SK-N-SH (cell line): ENCODE data around the gene DMKN. TPM values are rescaled to one million over a fixed set of nuclear protein-coding genes. Genes with fewer than 3 reads are reported as not detected.

ENCODE experiments used
- CTCF ChIA-PET: fragments of 300-600, 350-600 bp; formaldehyde crosslinking; extraction: SDS; loops from one replicate; lab custom pipeline; 2021; lab: Yijun Ruan, JAX
- POLR2A ChIA-PET: fragments of 350-600 bp; sonication (Branson Sonifier 250); formaldehyde crosslinking; extraction: SDS; loops from one replicate; lab custom pipeline; 2020; ENCODE audit warnings: antibody characterized with exemption, inconsistent platforms; lab: Yijun Ruan, JAX
- DNase-seq: peaks from one replicate; pipeline ENCODE4 v3.0.0; 2012
- H2AFZ ChIP-seq: fragments of 200-600 bp; sonication (generic); 2 replicates; pipeline ENCODE4 v1.8.1; 2016; ENCODE audit warnings: antibody characterized with exemption, mild to moderate bottlenecking, low read depth
- H3F3A ChIP-seq: fragments of 200-600 bp; sonication (generic); replicated peaks from 2 replicates; pipeline ENCODE3; 2016; ENCODE audit warnings: antibody characterized with exemption, mild to moderate bottlenecking; ENCODE audit not compliant: insufficient read depth
- H3K27ac ChIP-seq, 2 experiments: fragments of 200-500 bp in 1 of 2; fragments of 200-600 bp in 1 of 2; sonication (Bioruptor generic) in 1 of 2; sonication (generic), shearing (Covaris generic) in 1 of 2; 2 replicates each; pipeline versions ENCODE4 v1.5.1 to v1.6.1; 2014 to 2016; ENCODE audit warnings: low read depth in 2 of 2, inconsistent platforms in 1 of 2, low read length in 1 of 2, mild to moderate bottlenecking in 1 of 2, mixed read lengths in 1 of 2
- H3K27me3 ChIP-seq: fragments of 200-600 bp; sonication (generic), shearing (Covaris generic); 2 replicates; pipeline ENCODE4 v1.6.1; 2016; ENCODE audit warnings: mixed run types; ENCODE audit not compliant: insufficient read depth
- H3K36me3 ChIP-seq, 2 experiments: fragments of 200-500 bp in 1 of 2; fragments of 200-600 bp in 1 of 2; sonication (Bioruptor generic) in 1 of 2; sonication (generic) in 1 of 2; replicated peaks in 1 of 2; 2 replicates each; pipeline versions ENCODE3 to v1.5.1; 2014 to 2016; ENCODE audit warnings: low read length in 1 of 2, mild to moderate bottlenecking in 1 of 2; ENCODE audit not compliant: insufficient read depth in 2 of 2, control insufficient read depth in 1 of 2
- H3K4me1 ChIP-seq, 2 experiments: fragments of 200-500 bp in 1 of 2; fragments of 200-600 bp in 1 of 2; sonication (Bioruptor generic) in 1 of 2; sonication (generic), shearing (Covaris generic) in 1 of 2; 2 replicates each; pipeline versions ENCODE4 v1.5.1 to v1.6.1; 2014 to 2016; ENCODE audit warnings: low read depth in 1 of 2, low read length in 1 of 2, mixed run types in 1 of 2; ENCODE audit not compliant: insufficient read depth in 2 of 2, control insufficient read depth in 1 of 2
- H3K4me2 ChIP-seq: fragments of 200-600 bp; sonication (generic), shearing (Covaris generic); 2 replicates; pipeline ENCODE4 v1.6.1; 2017; ENCODE audit warnings: mixed run types
- H3K4me3 ChIP-seq, 2 experiments: fragments of 200-500 bp in 1 of 2; fragments of 200-600 bp in 1 of 2; sonication (Bioruptor generic) in 1 of 2; sonication (generic), shearing (Covaris generic) in 1 of 2; 2 replicates each; pipeline versions ENCODE4 v1.5.1 to v1.8.1; 2014 to 2016; ENCODE audit warnings: low read depth in 2 of 2, inconsistent platforms in 1 of 2, low read length in 1 of 2, mild to moderate bottlenecking in 1 of 2, mixed read lengths in 1 of 2, moderate library complexity in 1 of 2
- H3K79me2 ChIP-seq: fragments of 200-600 bp; sonication (generic); 2 replicates; pipeline ENCODE4 v1.8.1; 2017; ENCODE audit warnings: mild to moderate bottlenecking; ENCODE audit not compliant: insufficient read depth
- H3K9ac ChIP-seq: fragments of 200-600 bp; sonication (generic); 2 replicates; pipeline ENCODE4 v1.6.1; 2017; ENCODE audit warnings: mixed run types
- H3K9me2 ChIP-seq: fragments of 200-600 bp; sonication (generic); 2 replicates; pipeline ENCODE4 v1.6.1; 2017; ENCODE audit warnings: mixed run types
- H3K9me3 ChIP-seq: fragments of 200-600 bp; sonication (generic); 2 replicates; pipeline ENCODE4 v1.6.1; 2017; ENCODE audit warnings: mixed run types, mild to moderate bottlenecking, moderate library complexity
- H4K20me1 ChIP-seq: fragments of 200-600 bp; sonication (generic); 2 replicates; pipeline ENCODE4 v1.6.1; 2017; ENCODE audit warnings: mild to moderate bottlenecking, mixed run types; ENCODE audit not compliant: insufficient read depth
- CHD2 ChIP-seq: fragments of 150-350 bp; IDR thresholded peaks from 2 replicates; pipeline ENCODE4 v1.6.1; 2018; ENCODE audit warnings: low read length; ENCODE audit not compliant: partially characterized antibody
- CTCF ChIP-seq: fragments of 200-600 bp; sonication (generic); IDR thresholded peaks from 2 replicates; pipeline ENCODE4 v1.6.1; 2017; ENCODE audit warnings: antibody characterized with exemption, mild to moderate bottlenecking, moderate library complexity
- ELF1 ChIP-seq: IDR thresholded peaks from 2 replicates; pipeline ENCODE4 v1.4.0; 2012
- EZH2phosphoT487 ChIP-seq: fragments of 200-600 bp; sonication (generic); IDR thresholded peaks from 2 replicates; pipeline ENCODE4 v1.6.1; 2017; ENCODE audit warnings: low read depth, mixed run types, mild to moderate bottlenecking, antibody characterized with exemption, moderate library complexity, borderline replicate concordance
- GATA2 ChIP-seq: sonication (generic); formaldehyde crosslinking; IDR thresholded peaks from 2 replicates; pipeline ENCODE4 v1.5.0; 2020; ENCODE audit warnings: mild to moderate bottlenecking, missing genetic modification reagents
- JUND ChIP-seq: IDR thresholded peaks from 2 replicates; pipeline ENCODE4 v1.4.0; 2012
- PBX3 ChIP-seq: IDR thresholded peaks from 2 replicates; pipeline ENCODE4; 2012
- RAD21 ChIP-seq: IDR thresholded peaks from 2 replicates; pipeline ENCODE4 v1.6.1; 2012; ENCODE audit warnings: mild to moderate bottlenecking, low read length
- RCOR1 ChIP-seq: fragments of 150-350 bp; IDR thresholded peaks from 2 replicates; pipeline ENCODE4 v1.6.1; 2017; ENCODE audit warnings: antibody characterized with exemption, low read length
- RFX5 ChIP-seq: IDR thresholded peaks from 2 replicates; pipeline ENCODE4 v1.6.1; 2012; ENCODE audit warnings: mild to moderate bottlenecking, improper control_type of control experiment, low read length
- RXRA ChIP-seq: IDR thresholded peaks from 2 replicates; pipeline ENCODE4 v1.4.0; 2012; ENCODE audit warnings: low read depth, mild to moderate bottlenecking, borderline replicate concordance
- SIN3A ChIP-seq: IDR thresholded peaks from 2 replicates; pipeline ENCODE4 v1.6.1; 2012; ENCODE audit warnings: low read depth, mild to moderate bottlenecking, low read length, moderate library complexity, borderline replicate concordance
- SMC3 ChIP-seq: IDR thresholded peaks from 2 replicates; pipeline ENCODE4 v1.6.1; 2012; ENCODE audit warnings: low read depth, low read length, improper control_type of control experiment
- TAF1 ChIP-seq: IDR thresholded peaks from 2 replicates; pipeline ENCODE4 v1.6.1; 2012; ENCODE audit warnings: low read depth, mild to moderate bottlenecking, low read length, moderate library complexity, borderline replicate concordance
- YY1 ChIP-seq: IDR thresholded peaks from 2 replicates; pipeline ENCODE4 v1.4.0; 2012; ENCODE audit warnings: low read depth, mild to moderate bottlenecking
- ZBTB33 ChIP-seq: IDR thresholded peaks from 2 replicates; pipeline ENCODE4 v1.4.0; 2012; ENCODE audit warnings: low read depth, borderline replicate concordance
- WGBS: methylation state at CpG from one replicate; pipeline ENCODE4 v1.1.6; 2017; ENCODE audit warnings: low lambda C conversion rate; 5-methylcytosine and 5-hydroxymethylcytosine counted together
- polyA plus RNA-seq, 3 experiments: library from polyadenylated mRNA; depleted of rRNA; stranded (reverse); fragments of >200 nt; gene quantifications; 2 replicates each; pipeline ENCODE4 v1.2.3, GENCODE V29; 2012
- TF ChIP-seq, protein P1 (sequence below): IDR thresholded peaks from 2 replicates; pipeline ENCODE4 v1.6.1; 2012; ENCODE audit warnings: mild to moderate bottlenecking, low read depth, low read length, moderate library complexity

DMKN gene
- polyA plus RNA-seq, 1 of the 3 experiments (the other 2 are of a cell fraction): not detected

DNA sequence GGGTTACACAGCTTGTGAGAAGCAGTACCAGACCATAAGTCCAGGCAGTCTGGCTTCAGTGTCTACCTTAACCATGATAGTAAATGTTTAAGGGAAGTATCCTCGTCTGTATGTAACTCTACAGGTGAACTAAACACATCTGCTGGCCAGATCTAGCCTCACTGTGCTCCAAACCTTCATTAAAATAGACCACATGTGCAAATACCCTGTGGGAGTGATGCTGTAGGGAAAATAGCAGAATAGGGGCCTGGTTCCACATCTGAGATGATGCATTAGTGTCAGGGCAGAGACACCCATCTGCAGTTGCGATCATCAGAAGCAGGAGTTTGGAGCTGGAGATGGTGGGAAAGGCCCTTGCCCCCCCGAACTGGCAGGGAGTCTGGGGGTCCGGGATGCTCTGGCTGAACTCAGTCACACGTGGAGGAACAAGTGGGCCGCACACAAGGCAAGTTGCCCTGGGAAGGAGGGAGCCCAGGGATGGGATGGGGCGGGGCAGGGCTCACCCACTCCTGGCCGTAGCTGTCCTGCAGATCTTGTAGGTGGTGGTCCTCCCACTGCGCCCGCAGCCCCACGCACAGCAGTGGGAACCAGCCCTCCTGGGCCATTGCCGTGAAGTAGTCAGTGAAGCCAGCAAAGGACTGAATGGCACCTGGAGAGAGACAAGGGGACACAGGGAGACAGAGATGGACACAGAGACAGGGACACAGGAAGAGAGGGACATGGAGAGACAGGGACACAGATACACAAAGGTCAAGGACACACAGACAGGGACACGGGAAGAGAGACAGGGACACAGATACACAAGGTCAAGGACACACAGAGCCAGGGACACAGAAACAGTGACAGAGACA lies 39.3 kb upstream of the DMKN start:
- Histone ChIP-seq H3K9ac (no peak overlapping the region), H3K27me3 (no peaks in the 10 kb centered on the region; the same call in 1 of the 2 replicates), H3K4me1 (peaks cover 0 to 3% of the 10 kb centered on the region in 2 experiments; a peak in 1 of 4 replicates), H4K20me1 (peaks cover 5% of the 10 kb centered on the region; the same call in 1 of the 2 replicates), H2AFZ (no peak overlapping the region), H3F3A (no peaks in the 10 kb centered on the region), H3K79me2 (no peaks in the 10 kb centered on the region), H3K27ac (no peak overlapping the region), H3K9me3 (no peaks in the 10 kb centered on the region), H3K4me2 (no peak overlapping the region), H3K9me2 (no peaks in the 10 kb centered on the region), H3K4me3 (no peak overlapping the region), H3K36me3 (peaks cover 0 to 6% of the 10 kb centered on the region in 2 experiments)
- no peak for TF ChIP-seq RAD21
- TF ChIP-seq RCOR1: no peak
- no peak for TF ChIP-seq GATA2 (CRISPR knock-in tag)
- TF ChIP-seq RFX5: no peak
- TF ChIP-seq CTCF: no peak
- no peak for TF ChIP-seq SMC3
- TF ChIP-seq SIN3A: no peak
- no peak for TF ChIP-seq YY1
- no peak for TF ChIP-seq PBX3
- TF ChIP-seq ZBTB33: no peak
- TF ChIP-seq, protein P1, sequence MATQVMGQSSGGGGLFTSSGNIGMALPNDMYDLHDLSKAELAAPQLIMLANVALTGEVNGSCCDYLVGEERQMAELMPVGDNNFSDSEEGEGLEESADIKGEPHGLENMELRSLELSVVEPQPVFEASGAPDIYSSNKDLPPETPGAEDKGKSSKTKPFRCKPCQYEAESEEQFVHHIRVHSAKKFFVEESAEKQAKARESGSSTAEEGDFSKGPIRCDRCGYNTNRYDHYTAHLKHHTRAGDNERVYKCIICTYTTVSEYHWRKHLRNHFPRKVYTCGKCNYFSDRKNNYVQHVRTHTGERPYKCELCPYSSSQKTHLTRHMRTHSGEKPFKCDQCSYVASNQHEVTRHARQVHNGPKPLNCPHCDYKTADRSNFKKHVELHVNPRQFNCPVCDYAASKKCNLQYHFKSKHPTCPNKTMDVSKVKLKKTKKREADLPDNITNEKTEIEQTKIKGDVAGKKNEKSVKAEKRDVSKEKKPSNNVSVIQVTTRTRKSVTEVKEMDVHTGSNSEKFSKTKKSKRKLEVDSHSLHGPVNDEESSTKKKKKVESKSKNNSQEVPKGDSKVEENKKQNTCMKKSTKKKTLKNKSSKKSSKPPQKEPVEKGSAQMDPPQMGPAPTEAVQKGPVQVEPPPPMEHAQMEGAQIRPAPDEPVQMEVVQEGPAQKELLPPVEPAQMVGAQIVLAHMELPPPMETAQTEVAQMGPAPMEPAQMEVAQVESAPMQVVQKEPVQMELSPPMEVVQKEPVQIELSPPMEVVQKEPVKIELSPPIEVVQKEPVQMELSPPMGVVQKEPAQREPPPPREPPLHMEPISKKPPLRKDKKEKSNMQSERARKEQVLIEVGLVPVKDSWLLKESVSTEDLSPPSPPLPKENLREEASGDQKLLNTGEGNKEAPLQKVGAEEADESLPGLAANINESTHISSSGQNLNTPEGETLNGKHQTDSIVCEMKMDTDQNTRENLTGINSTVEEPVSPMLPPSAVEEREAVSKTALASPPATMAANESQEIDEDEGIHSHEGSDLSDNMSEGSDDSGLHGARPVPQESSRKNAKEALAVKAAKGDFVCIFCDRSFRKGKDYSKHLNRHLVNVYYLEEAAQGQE: no peak
- no peak for TF ChIP-seq ELF1
- no peak for TF ChIP-seq EZH2phosphoT487
- TF ChIP-seq JUND: no peak
- no peak for TF ChIP-seq CHD2
- TF ChIP-seq RXRA: no peak
- TF ChIP-seq TAF1: no peak
- POLR2A ChIA-PET: no interaction called here
- no peak for DNase-seq
- 50% methylated on average over 12 of the region's 13 CpGs for WGBS
- CTCF ChIA-PET: no interaction called here
